Midbrain (tissue), 1 donor: ENCODE data around the gene EIF2B2.

Source experiments
- DNase-seq: peaks from one replicate; lab custom pipeline; 2025; lab: John Stamatoyannopoulos, UW

The EIF2B2 gene

GRCh38 chr14:75044752-75045151 lies 42.0 kb downstream of the EIF2B2 start:
- DNase-seq = no peak

- DNase-seq = no peak
These were observed 43.6 kb downstream of the EIF2B2 start for GRCh38 chr14:75046275-75046674.

GRCh38 chr14:75046899-75047298 lies 44.2 kb downstream of the EIF2B2 start:
- no peak for DNase-seq

GRCh38 chr14:75047506-75047905 lies 44.8 kb downstream of the EIF2B2 start:
- no peak for DNase-seq

GRCh38 chr14:75048101-75048500 lies 45.4 kb downstream of the EIF2B2 start:
- peak; percentile 39 for DNase-seq

GRCh38 chr14:75049136-75049535 lies 46.4 kb downstream of the EIF2B2 start:
- DNase-seq = peak; percentile 69

GRCh38 chr14:75049731-75050201 lies 47.0 kb downstream of the EIF2B2 start:
- DNase-seq = no peak

- peak; percentile 89 for DNase-seq
These were observed 48.3 kb downstream of the EIF2B2 start, which contains the start of gene MLH3 for GRCh38 chr14:75050852-75051555. TSS of gene MLH3 (minus strand) at chr14:75051467. CDS start at chr14:75049655, 1,812 bp downstream.

GRCh38 chr14:75051556-75051899 lies 48.8 kb downstream of the EIF2B2 start:
- no peak for DNase-seq

GRCh38 chr14:75053396-75054291 lies 50.9 kb downstream of the EIF2B2 start:
- no peak for DNase-seq

GRCh38 chr14:75054421-75054820 lies 51.7 kb downstream of the EIF2B2 start:
- DNase-seq = no peak

GRCh38 chr14:75059642-75060041 lies 56.9 kb downstream of the EIF2B2 start:
- no peak for DNase-seq

- no peak for DNase-seq
These were observed 57.7 kb downstream of the EIF2B2 start for GRCh38 chr14:75060420-75060819.
